Activated T-cell treated with anti-CD3 and anti-CD28 coated beads, Interleukin-2, amount 50 U/mL, for 24 hours (primary cell): ENCODE measurements around the gene PLA2G15.

Experiments used
- DNase-seq: peaks from one replicate; pipeline ENCODE4 v3.0.0-alpha.2; 2020
- H3K27ac Mint-ChIP-seq: 2 replicates; pipeline ENCODE4 v1.8.0; 2020; ENCODE audit warnings: mild to moderate bottlenecking, mixed read lengths
- H3K27me3 Mint-ChIP-seq: 2 replicates; pipeline ENCODE4 v1.8.0; 2020; ENCODE audit warnings: mixed read lengths
- H3K36me3 Mint-ChIP-seq: 2 replicates; pipeline ENCODE4 v1.8.0; 2020; ENCODE audit warnings: low read depth, mixed read lengths
- H3K4me1 Mint-ChIP-seq: 2 replicates; pipeline ENCODE4 v1.8.0; 2020; ENCODE audit warnings: low read depth, mixed read lengths
- H3K4me3 Mint-ChIP-seq: 2 replicates; pipeline ENCODE4 v1.8.0; 2020; ENCODE audit warnings: mild to moderate bottlenecking, moderate library complexity, mixed read lengths
- H3K9me3 Mint-ChIP-seq: 2 replicates; pipeline ENCODE4 v1.8.0; 2020; ENCODE audit warnings: mixed read lengths

The PLA2G15 gene

GRCh38 chr16:68244903-68245853 lies at the start of gene PLA2G15:
Gene PLA2G15, plus strand, starts transcription at chr16:68245373. Its CDS starts 54 bp downstream, at chr16:68245427.
- peak within 1 kb of the TSS; percentile 89 for H3K27ac Mint-ChIP-seq

GRCh38 chr16:68197250-68197649 lies 47.9 kb upstream of the PLA2G15 start:
- no peak overlapping the region for H3K4me3 Mint-ChIP-seq
- H3K27me3 Mint-ChIP-seq, result no peaks in the 10 kb centered on the region
- no peak for DNase-seq
- peak overlapping the region; percentile 37 for H3K27ac Mint-ChIP-seq
- peaks cover 28% of the 10 kb centered on the region for H3K4me1 Mint-ChIP-seq
- H3K36me3 Mint-ChIP-seq, result peaks cover 51% of the 10 kb centered on the region
- no peaks in the 10 kb centered on the region for H3K9me3 Mint-ChIP-seq

More at GRCh38 chr16:68244903-68245853, at the start of gene PLA2G15:
- Mint-ChIP-seq H3K4me3 (peak within 1 kb of the TSS; percentile 91), H3K4me1 (peaks cover 24% of the 10 kb centered on the region), H3K9me3 (no peaks in the 10 kb centered on the region), H3K36me3 (peaks cover 16% of the 10 kb centered on the region), H3K27me3 (no peaks in the 10 kb centered on the region)
- DNase-seq, result peak; percentile 99

- H3K27ac Mint-ChIP-seq, result peak overlapping the region; percentile 64
- H3K36me3 Mint-ChIP-seq, result peaks cover 37% of the 10 kb centered on the region
- no peaks in the 10 kb centered on the region for H3K9me3 Mint-ChIP-seq
- no peaks in the 10 kb centered on the region for H3K27me3 Mint-ChIP-seq
- DNase-seq, result no peak
- H3K4me3 Mint-ChIP-seq, result no peak overlapping the region
- H3K4me1 Mint-ChIP-seq, result peaks cover 26% of the 10 kb centered on the region
These were observed 44.9 kb upstream of the PLA2G15 start for GRCh38 chr16:68200088-68200783.

GRCh38 chr16:68202091-68202519 lies 43.1 kb upstream of the PLA2G15 start:
- Mint-ChIP-seq H3K4me1 (peaks cover 29% of the 10 kb centered on the region), H3K9me3 (no peaks in the 10 kb centered on the region), H3K27ac (peak overlapping the region; percentile 69), H3K4me3 (no peak overlapping the region), H3K27me3 (no peaks in the 10 kb centered on the region), H3K36me3 (peaks cover 41% of the 10 kb centered on the region)
- no peak for DNase-seq

- H3K4me1 Mint-ChIP-seq, result peaks cover 44% of the 10 kb centered on the region
- H3K27ac Mint-ChIP-seq, result no peak overlapping the region
- H3K36me3 Mint-ChIP-seq, result peaks cover 50% of the 10 kb centered on the region
- no peak overlapping the region for H3K4me3 Mint-ChIP-seq
- H3K9me3 Mint-ChIP-seq, result no peaks in the 10 kb centered on the region
- DNase-seq, result no peak
- no peaks in the 10 kb centered on the region for H3K27me3 Mint-ChIP-seq
These were observed 38.9 kb upstream of the PLA2G15 start for GRCh38 chr16:68206245-68206644.

GRCh38 chr16:68214726-68215125 lies 30.4 kb upstream of the PLA2G15 start:
- Mint-ChIP-seq H3K9me3 (no peaks in the 10 kb centered on the region), H3K4me1 (peaks cover 46% of the 10 kb centered on the region), H3K27me3 (no peaks in the 10 kb centered on the region), H3K36me3 (peaks cover 52% of the 10 kb centered on the region), H3K4me3 (no peak overlapping the region), H3K27ac (peak overlapping the region; percentile 67)
- no peak for DNase-seq

- H3K27me3 Mint-ChIP-seq, result no peaks in the 10 kb centered on the region
- no peak for DNase-seq
- no peak overlapping the region for H3K4me3 Mint-ChIP-seq
- peak overlapping the region; percentile 42 for H3K27ac Mint-ChIP-seq
- H3K9me3 Mint-ChIP-seq, result no peaks in the 10 kb centered on the region
- H3K4me1 Mint-ChIP-seq, result peaks cover 41% of the 10 kb centered on the region
- peaks cover 54% of the 10 kb centered on the region for H3K36me3 Mint-ChIP-seq
These were observed 29.9 kb upstream of the PLA2G15 start for GRCh38 chr16:68215302-68215701.

GRCh38 chr16:68216240-68216639 lies 28.9 kb upstream of the PLA2G15 start:
- Mint-ChIP-seq H3K27ac (peak overlapping the region; percentile 70), H3K27me3 (no peaks in the 10 kb centered on the region), H3K4me1 (peaks cover 32% of the 10 kb centered on the region), H3K9me3 (no peaks in the 10 kb centered on the region), H3K4me3 (no peak overlapping the region), H3K36me3 (peaks cover 54% of the 10 kb centered on the region)
- DNase-seq, result no peak

GRCh38 chr16:68217506-68217905 lies 27.7 kb upstream of the PLA2G15 start:
- DNase-seq, result no peak
- Mint-ChIP-seq H3K27me3 (no peaks in the 10 kb centered on the region), H3K4me3 (no peak overlapping the region), H3K4me1 (peaks cover 21% of the 10 kb centered on the region), H3K27ac (peak overlapping the region; percentile 79), H3K9me3 (no peaks in the 10 kb centered on the region), H3K36me3 (peaks cover 56% of the 10 kb centered on the region)

- peak overlapping the region; percentile 62 for H3K27ac Mint-ChIP-seq
- no peaks in the 10 kb centered on the region for H3K9me3 Mint-ChIP-seq
- H3K4me3 Mint-ChIP-seq, result no peak overlapping the region
- H3K27me3 Mint-ChIP-seq, result no peaks in the 10 kb centered on the region
- peaks cover 59% of the 10 kb centered on the region for H3K36me3 Mint-ChIP-seq
- no peak for DNase-seq
- peaks cover 15% of the 10 kb centered on the region for H3K4me1 Mint-ChIP-seq
These were observed 25.3 kb upstream of the PLA2G15 start for GRCh38 chr16:68219725-68220351.

- H3K27ac Mint-ChIP-seq, result peak overlapping the region; percentile 33
- H3K36me3 Mint-ChIP-seq, result peaks cover 63% of the 10 kb centered on the region
- no peaks in the 10 kb centered on the region for H3K9me3 Mint-ChIP-seq
- no peaks in the 10 kb centered on the region for H3K27me3 Mint-ChIP-seq
- H3K4me3 Mint-ChIP-seq, result no peak overlapping the region
- peaks cover 32% of the 10 kb centered on the region for H3K4me1 Mint-ChIP-seq
- DNase-seq, result no peak
These were observed 22.1 kb upstream of the PLA2G15 start for GRCh38 chr16:68223072-68223471.

- H3K9me3 Mint-ChIP-seq, result no peaks in the 10 kb centered on the region
- no peaks in the 10 kb centered on the region for H3K27me3 Mint-ChIP-seq
- H3K27ac Mint-ChIP-seq, result peak overlapping the region; percentile 63
- H3K4me3 Mint-ChIP-seq, result no peak overlapping the region
- H3K36me3 Mint-ChIP-seq, result peaks cover 71% of the 10 kb centered on the region
- DNase-seq, result no peak
- peaks cover 40% of the 10 kb centered on the region for H3K4me1 Mint-ChIP-seq
These were observed 19.1 kb upstream of the PLA2G15 start for GRCh38 chr16:68226116-68226515.

GRCh38 chr16:68227183-68227793 lies 17.9 kb upstream of the PLA2G15 start:
- peaks cover 68% of the 10 kb centered on the region for H3K36me3 Mint-ChIP-seq
- H3K4me1 Mint-ChIP-seq, result peaks cover 40% of the 10 kb centered on the region
- no peaks in the 10 kb centered on the region for H3K27me3 Mint-ChIP-seq
- H3K27ac Mint-ChIP-seq, result peak overlapping the region; percentile 90
- DNase-seq, result peak; percentile 30
- H3K9me3 Mint-ChIP-seq, result no peaks in the 10 kb centered on the region
- H3K4me3 Mint-ChIP-seq, result no peak overlapping the region
